ENCODE results near the gene RGS12. TPM values are rescaled to one million over a fixed set of nuclear protein-coding genes. Genes with fewer than 3 reads are reported as not detected.

Gene RGS12
- total RNA-seq = 18.5 and 52.1 TPM in 2 replicates

GRCh38 chr4:3292571-3293400 lies at the start of gene RGS12:
RGS12 (plus strand) TSS chr4:3293021; CDS start chr4:3316171, 23,150 bp downstream.

GRCh38 chr4:3248811-3249661 lies 43.8 kb upstream of the RGS12 start, which contains the start of gene MSANTD1:
MSANTD1 (plus strand) TSS chr4:3249159; CDS start chr4:3249223, 64 bp downstream.

Other genes starting within 250 kb of the RGS12 start
- gene HTT-AS, start 218.5 kb upstream of the RGS12 start, total RNA-seq = not detected in 2 replicates
- 37.4 and 43.0 TPM in 2 replicates for gene HTT, start 218.3 kb upstream of the RGS12 start, total RNA-seq
- 0.85 and 1.3 TPM in 2 replicates for gene MSANTD1, start 43.9 kb upstream of the RGS12 start, total RNA-seq
- 0.49 TPM in 1 of 2 replicates, not detected in the other for gene HGFAC, start 148.9 kb downstream of the RGS12 start, total RNA-seq
- gene DOK7, start 170.3 kb downstream of the RGS12 start, total RNA-seq = not detected in 2 replicates
- 85.5 and 91.7 TPM in 2 replicates for gene LRPAP1, start 239.4 kb downstream of the RGS12 start, total RNA-seq